GM19351 (cell line): ENCODE measurements around the gene GNG12.
"Not testable (repeated sequence)": the region's sequence is repeated elsewhere in the genome, so short reads cannot be mapped to it uniquely, and the experiment has no call there.

Source experiments
- ATAC-seq: cut with Tn5 transposase; IDR thresholded peaks from one replicate; pipeline ENCODE4 v1.9.1; 2021; ENCODE audit warnings: mild to moderate bottlenecking, moderate library complexity; ENCODE audit not compliant: unreplicated experiment

GNG12 gene

GRCh38 chr1:67735806-67736627 lies 97.2 kb downstream of the GNG12 start:
- ATAC-seq: peak; percentile 90

GRCh38 chr1:67735206-67735605 lies 98.1 kb downstream of the GNG12 start:
- ATAC-seq: no peak

GRCh38 chr1:67734323-67734690 lies 99.0 kb downstream of the GNG12 start:
- no peak for ATAC-seq

- ATAC-seq: no peak
Observed at GRCh38 chr1:67733681-67734322, 99.5 kb downstream of the GNG12 start.

GRCh38 chr1:67732750-67733151 lies 100.5 kb downstream of the GNG12 start:
- ATAC-seq: peak; percentile 33

GRCh38 chr1:67731322-67731721 lies 101.9 kb downstream of the GNG12 start:
- ATAC-seq: no peak

- ATAC-seq: not testable (repeated sequence)
Observed at GRCh38 chr1:67730312-67730711, 103.0 kb downstream of the GNG12 start.

GRCh38 chr1:67729872-67730271 lies 103.4 kb downstream of the GNG12 start:
- no peak for ATAC-seq

GRCh38 chr1:67726224-67726623 lies 107.0 kb downstream of the GNG12 start:
- ATAC-seq: no peak

GRCh38 chr1:67724928-67725560 lies 108.2 kb downstream of the GNG12 start:
- no peak for ATAC-seq

- peak; percentile 77 for ATAC-seq
Observed at GRCh38 chr1:67723620-67724019, 109.6 kb downstream of the GNG12 start.

- no peak for ATAC-seq
Observed at GRCh38 chr1:67723126-67723525, 110.1 kb downstream of the GNG12 start.

GRCh38 chr1:67722292-67722944 lies 110.8 kb downstream of the GNG12 start:
- no peak for ATAC-seq

GRCh38 chr1:67721650-67722291 lies 111.5 kb downstream of the GNG12 start:
- ATAC-seq: peak; percentile 36

GRCh38 chr1:67721112-67721511 lies 112.2 kb downstream of the GNG12 start:
- ATAC-seq: no peak

GRCh38 chr1:67719329-67720196 lies 113.7 kb downstream of the GNG12 start:
- ATAC-seq: no peak

- ATAC-seq: no peak
Observed at GRCh38 chr1:67717876-67718275, 115.4 kb downstream of the GNG12 start.

- ATAC-seq: no peak
Observed at GRCh38 chr1:67716800-67717199, 116.5 kb downstream of the GNG12 start.

GRCh38 chr1:67715819-67716218 lies 117.4 kb downstream of the GNG12 start:
- ATAC-seq: no peak
